Ramos (cell line): ENCODE data around the gene GRM8.

ENCODE experiments used
- in situ Hi-C: fragments of 300-500 bp; cut with MboI; formaldehyde crosslinking; loops from one replicate; pipeline ENCODE4 v1.14.3; 2022; ENCODE audit warnings: low sequenced_read_pairs; ENCODE audit not compliant: unreplicated experiment

The GRM8 gene

GRCh38 chr7:126605056-126605455 lies 647.7 kb downstream of the GRM8 start:
- in situ Hi-C loops: no loop called here

- in situ Hi-C loops: no loop called here
Observed at GRCh38 chr7:126589068-126589684, 663.6 kb downstream of the GRM8 start.

GRCh38 chr7:126578338-126578737 lies 674.4 kb downstream of the GRM8 start:
- in situ Hi-C loops: no loop called here

GRCh38 chr7:126574276-126575250 lies 678.2 kb downstream of the GRM8 start:
- in situ Hi-C loops: no loop called here

- in situ Hi-C loops: no loop called here
Observed at GRCh38 chr7:126570845-126571244, 681.9 kb downstream of the GRM8 start.

- in situ Hi-C loops: no loop called here
Observed at GRCh38 chr7:126569402-126569801, 683.3 kb downstream of the GRM8 start.

- in situ Hi-C loops: no loop called here
Observed at GRCh38 chr7:126557271-126557670, 695.5 kb downstream of the GRM8 start.

GRCh38 chr7:126541406-126541805 lies 711.3 kb downstream of the GRM8 start:
- in situ Hi-C loops: no loop called here

GRCh38 chr7:126535176-126535575 lies 717.6 kb downstream of the GRM8 start:
- in situ Hi-C loops: no loop called here

- in situ Hi-C loops: no loop called here
Observed at GRCh38 chr7:126533715-126534114, 719.0 kb downstream of the GRM8 start.

- in situ Hi-C loops: no loop called here
Observed at GRCh38 chr7:126529833-126530232, 722.9 kb downstream of the GRM8 start.

- in situ Hi-C loops: no loop called here
Observed at GRCh38 chr7:126529254-126529653, 723.5 kb downstream of the GRM8 start.

GRCh38 chr7:126525906-126526305 lies 726.8 kb downstream of the GRM8 start:
- in situ Hi-C loops: no loop called here

GRCh38 chr7:126524967-126525366 lies 727.8 kb downstream of the GRM8 start:
- in situ Hi-C loops: no loop called here

- in situ Hi-C loops: no loop called here
Observed at GRCh38 chr7:126511046-126511445, 741.7 kb downstream of the GRM8 start.

GRCh38 chr7:126501617-126502016 lies 751.1 kb downstream of the GRM8 start:
- in situ Hi-C loops: no loop called here

GRCh38 chr7:126499481-126499880 lies 753.3 kb downstream of the GRM8 start:
- in situ Hi-C loops: no loop called here

- in situ Hi-C loops: no loop called here
Observed at GRCh38 chr7:126495733-126496132, 757.0 kb downstream of the GRM8 start.

- in situ Hi-C loops: no loop called here
Observed at GRCh38 chr7:126495001-126495400, 757.7 kb downstream of the GRM8 start.

- in situ Hi-C loops: no loop called here
Observed at GRCh38 chr7:126493801-126494200, 758.9 kb downstream of the GRM8 start.

GRCh38 chr7:126489874-126490273 lies 762.9 kb downstream of the GRM8 start:
- in situ Hi-C loops: no loop called here
